Muscle of arm (tissue), 12 donors: ENCODE measurements around the gene NKAIN4. TPM values are rescaled to one million over a fixed set of nuclear protein-coding genes. Genes with fewer than 3 reads are reported as not detected.

ENCODE experiments used
- DNase-seq: peaks from one replicate; pipeline ENCODE4 v3.0.0-alpha.2; 2013
- polyA plus RNA-seq, 12 donors: library from polyadenylated mRNA; unstranded; fragments of 120-200 nt; gene quantifications; one replicate each; pipeline ENCODE4 v1.2.1, GENCODE V29; 2013; ENCODE audit not compliant: insufficient read length in 12 of 12

NKAIN4 gene
- polyA plus RNA-seq, 12 donors, result 15.3 to 34.7 (median 26.2) TPM; not detected in 1

DNA sequence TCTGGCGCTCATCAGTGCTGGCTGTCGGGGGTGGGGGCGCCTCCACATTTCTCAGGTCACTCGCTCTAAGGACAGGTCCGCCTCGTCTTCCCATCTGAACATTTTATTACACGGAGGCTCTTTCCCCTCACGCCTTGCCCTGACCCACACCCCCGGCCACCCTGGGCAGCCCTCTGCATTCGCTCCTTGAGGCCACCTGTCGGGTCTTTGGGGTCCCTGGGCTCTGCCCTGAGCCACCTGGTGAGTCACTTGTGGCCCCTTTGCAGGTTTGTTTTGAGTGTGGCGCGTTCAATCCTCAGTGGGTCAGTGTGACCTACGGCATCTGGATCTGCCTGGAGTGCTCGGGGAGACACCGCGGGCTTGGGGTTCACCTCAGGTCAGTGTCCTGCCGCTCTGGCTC, 21.6 kb upstream of the NKAIN4 start:
- no peak for DNase-seq

DNA sequence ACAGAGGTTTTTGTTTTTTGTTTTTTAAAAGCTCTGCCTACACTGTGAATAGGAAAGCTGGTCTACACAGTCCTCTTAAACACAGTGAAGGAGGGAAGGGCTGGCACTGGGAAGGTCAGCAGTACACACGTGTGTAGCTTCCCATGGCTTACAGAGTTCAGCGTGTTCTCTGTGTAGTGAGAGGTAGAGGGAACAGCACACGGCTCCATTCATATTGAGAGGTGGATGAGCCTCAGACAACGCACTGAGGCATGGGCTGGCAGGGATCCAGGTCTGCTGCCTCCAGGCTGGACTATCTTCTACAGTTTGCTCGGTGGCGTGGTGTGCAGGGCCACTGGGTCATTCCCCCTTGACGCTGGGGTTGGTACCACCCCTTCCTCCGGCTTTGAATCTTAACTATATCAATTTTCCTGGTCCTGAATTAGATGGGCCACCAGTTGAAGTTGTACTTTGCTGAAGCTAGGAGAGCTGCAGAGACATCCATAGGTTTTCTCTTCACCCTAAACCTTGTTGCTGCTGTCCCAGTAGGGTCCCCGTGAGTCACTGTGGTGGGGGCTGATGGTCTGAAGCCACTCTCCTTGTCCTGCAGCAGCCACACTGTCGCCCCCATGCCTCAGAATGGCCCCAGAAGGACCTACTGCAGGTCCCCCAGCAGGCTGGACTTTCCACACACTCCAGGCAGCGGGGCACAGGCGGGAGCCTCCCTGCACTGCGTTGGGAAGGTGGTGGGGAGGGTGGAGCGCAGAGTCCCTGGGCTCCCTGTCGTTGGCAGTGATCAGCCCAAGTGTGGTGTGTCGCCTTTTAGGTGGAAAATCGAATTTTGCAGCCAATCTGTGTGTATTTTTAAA, 20.3 kb upstream of the NKAIN4 start:
- DNase-seq, result no peak

DNA sequence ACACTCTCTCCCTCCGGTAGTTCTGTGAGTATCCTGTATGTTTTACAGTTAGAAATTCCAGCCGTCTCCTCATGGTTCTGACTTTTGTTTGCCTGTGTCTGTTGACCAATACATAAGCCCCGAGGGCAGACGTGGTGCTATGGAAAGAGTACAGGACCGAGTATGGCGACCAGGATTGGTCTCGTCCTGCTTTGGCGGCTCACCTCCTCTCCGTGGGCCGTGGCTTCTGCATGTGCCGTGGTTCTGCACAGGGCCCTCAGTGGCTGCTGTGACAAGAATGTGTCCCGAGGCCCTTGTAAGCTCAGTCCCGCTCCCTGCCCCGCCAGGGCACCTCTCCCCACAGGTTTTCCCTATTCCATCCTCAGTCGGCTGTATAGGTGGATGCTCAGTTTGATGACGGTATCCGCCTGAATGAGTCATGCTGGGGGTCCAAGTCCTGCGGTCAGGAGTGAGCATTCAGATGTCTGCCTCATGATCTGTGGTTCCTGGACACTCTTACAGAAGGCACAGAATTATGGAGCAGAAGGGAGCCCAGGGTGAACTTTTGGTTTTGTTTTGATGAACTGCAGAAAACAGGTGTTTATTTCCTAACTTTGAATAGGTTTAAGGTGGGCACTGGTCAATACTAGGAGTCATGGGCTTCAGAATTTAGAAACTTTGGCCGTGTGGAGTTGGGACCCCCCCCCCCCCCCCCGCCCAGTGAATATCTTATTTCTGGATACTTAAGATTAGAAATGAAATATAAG, 19.5 kb upstream of the NKAIN4 start:
- no peak for DNase-seq

DNA sequence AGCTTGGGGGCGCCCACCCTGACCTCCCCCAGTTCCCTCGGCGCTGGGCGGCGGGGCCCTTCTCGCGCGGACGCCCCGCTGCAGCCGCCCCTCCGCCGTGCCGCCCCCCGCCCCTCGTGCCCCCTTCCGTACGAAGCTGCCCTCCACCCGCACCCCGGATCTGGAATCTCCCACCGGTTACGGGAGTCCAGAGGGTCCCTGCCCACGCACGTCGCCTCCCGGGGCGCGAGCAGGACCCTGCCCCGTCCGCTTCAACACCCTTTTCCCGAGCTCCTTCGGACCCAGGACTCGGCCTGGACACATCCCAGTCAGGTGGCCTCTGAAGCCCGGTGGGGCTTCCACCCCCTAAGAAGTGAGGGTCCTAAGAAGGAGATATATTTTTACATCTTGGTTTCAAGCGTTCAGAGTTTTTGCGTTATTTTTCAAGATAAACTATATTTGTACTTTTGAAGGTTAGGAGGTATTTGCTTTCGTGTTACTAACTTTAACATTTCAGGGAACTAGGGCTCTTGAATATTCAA, 18.9 kb upstream of the NKAIN4 start:
- DNase-seq, result no peak

DNA sequence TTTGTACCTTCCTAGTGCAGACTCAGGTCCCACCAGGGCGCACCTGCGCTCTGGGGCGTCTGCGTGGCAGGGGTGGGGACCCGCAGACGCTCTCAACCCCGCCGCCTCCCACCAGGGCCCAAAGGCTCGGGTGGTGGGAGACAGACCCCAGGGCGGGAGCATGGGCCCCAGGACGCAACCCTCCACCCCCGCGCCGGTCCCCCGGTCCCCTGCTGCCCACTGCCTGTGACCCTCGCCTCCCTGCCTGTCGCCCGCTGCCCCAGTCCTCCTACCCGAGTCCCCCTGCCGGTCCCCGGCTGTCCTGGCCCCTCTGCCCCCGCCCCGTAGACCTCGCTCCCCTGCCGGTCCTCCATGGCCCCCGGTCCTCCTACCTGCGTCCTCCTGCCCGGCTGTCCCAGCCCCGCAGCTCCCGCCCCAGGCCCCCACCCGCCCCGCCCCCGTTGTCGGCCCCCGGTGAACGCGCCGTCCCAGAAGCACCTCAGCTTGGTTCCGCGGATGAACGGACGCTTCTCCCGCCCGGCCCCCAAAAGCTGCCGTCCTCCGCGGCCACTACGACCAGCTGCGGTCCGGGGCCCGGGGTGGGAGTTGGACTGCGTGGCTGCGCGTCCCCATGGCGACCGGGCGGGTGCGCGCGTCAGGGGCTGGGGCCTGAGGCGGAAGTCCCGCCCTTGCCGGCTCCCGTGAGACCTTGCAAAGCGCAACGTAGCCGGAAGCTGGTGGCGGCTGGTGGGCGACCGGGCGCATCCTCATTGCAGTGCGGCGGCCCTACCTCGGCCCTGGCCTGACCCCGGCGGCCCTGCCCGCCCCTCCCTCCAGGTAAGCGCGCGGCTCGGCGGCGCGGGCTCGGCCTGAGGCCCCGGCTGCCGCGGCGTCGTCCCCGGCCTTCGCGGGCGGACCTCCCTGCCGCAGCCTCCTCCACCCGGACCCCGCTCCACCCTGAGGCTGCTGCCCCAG, 18.1 kb upstream of the NKAIN4 start, which contains the start of gene ARFGAP1:
ARFGAP1 (plus strand) TSS at position 709 of the 954 bp plus-strand sequence. CDS start 2,768 bp downstream, outside the sequence.
- DNase-seq, result peak; percentile 95

DNA sequence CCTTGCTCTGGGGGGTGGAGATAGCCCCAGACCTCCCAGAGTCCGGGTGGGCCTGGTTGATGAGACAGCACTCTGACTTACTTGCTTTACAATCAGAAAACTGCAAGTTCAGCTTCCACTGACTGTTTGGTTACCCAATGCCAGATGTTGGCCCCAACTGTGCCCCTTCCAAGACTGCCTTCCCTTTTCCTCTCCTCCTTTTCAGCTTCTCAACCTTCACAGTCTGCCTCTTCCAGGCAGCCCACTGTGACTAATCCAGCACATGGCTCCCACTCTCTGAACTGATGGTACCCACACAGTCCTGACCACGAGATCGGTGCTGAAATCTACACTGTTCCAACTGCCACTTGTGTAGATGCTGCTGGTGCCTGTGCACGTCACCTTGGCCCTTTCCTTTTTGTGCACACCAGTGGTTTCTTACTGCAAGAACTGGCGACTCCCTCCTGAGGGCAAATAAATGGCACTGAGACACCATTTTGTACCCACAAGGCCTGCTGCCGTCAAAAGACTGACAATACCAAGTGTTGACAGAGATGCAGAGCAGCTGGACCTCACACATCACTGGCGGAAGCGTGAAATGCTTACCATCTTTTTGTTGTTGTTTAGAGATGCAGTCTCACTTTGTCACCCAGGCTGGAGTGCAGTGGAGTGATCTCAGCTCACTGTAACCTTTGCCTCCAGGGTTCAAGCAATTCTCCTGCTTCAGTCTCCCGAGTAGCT, 16.5 kb upstream of the NKAIN4 start:
- DNase-seq, result no peak

DNA sequence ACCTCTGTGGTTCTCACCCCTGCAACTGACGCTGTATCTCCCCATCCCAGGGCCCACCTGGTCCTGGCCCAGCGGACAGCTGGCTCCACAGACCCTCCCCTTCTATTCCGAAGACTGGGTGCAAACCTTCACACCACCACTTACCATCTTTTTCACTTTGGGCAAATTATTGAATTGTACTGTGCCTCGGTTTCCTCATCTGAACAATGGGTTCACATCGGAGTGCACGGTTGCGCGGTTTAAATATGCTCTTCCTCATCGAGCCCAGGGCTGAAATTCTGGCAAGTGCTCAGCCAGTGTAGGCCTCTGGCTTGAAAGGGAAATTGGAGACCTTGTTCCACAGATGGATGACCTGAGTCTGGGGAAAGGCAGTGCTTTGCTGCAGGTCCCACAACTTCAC, 15.5 kb upstream of the NKAIN4 start:
- no peak for DNase-seq

DNA sequence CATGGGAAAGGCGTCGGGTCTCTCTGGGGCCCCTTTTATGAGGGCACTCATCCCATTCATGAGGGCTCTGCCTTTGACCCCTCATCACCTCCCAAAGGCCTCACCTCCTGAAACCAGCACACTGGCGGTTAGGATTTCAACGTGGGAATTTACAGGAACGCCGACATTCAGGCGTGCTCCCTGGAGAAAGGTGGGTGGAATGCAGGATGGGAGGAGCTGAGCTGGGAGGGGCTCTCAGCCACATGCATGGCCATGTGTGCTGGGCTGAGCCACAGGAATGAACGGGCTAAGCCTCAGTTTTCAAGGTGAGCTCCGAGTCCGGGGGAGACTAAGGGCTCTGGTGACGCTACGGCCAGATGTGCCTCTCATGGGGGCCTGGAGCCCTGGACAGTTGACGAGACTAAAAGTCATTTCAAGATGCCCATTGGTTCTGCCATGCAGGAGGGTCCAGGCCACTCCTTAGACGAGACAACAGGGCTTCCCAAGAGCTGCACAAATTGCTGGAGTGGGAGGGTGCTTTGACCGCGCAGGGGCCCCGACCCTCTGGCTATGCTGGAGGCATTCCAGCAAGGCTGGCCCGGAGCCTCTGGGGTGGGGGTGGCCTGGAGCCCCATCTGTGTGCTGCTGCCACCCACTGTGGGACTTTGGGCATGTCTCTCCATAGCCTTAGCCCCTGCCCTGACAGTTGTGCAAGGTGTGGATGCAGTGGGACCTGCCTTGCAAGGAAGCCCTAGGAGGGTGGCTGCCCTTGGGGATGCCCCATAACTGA, 14.6 kb upstream of the NKAIN4 start:
- no peak for DNase-seq

DNA sequence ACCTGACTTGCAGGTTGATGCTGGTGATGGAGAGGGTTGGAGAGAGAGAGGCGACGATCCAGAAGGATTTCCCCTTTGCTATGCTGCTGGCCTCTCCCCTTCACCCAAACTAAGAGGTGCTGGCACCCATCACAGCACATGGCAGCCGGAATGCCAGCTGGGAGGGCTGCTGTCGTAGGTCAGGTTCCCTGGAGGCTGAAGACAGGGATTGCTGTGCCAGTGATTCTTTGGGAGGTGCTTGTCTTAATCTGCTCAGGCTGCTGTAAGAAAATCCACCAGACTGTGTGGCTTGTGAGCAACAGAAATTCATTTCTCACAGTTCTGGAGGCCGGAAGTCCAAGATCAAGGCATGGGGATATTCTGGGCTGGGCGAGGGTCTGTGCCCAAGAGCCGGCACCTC, 14.0 kb upstream of the NKAIN4 start:
- DNase-seq, result no peak

DNA sequence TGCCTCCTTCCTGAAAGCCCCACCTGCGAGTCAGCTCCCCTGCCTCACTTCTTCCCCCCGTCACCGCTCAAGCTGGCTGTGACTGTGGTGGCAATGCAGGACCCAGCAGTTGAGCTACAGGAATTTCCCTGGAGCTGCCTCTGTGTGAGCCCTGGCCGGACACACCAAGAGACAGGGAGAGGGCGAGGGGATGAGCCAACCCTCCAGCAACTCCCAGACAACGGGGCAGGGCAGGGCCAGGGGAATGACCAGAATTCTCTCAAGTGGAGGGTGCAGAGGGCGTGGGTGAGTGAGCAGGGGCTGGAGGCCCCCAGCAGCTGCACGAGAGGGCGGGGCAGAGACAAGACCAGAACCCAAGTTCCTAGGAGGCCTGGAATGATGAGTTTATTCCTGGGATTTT, 13.4 kb upstream of the NKAIN4 start:
- DNase-seq, result no peak

DNA sequence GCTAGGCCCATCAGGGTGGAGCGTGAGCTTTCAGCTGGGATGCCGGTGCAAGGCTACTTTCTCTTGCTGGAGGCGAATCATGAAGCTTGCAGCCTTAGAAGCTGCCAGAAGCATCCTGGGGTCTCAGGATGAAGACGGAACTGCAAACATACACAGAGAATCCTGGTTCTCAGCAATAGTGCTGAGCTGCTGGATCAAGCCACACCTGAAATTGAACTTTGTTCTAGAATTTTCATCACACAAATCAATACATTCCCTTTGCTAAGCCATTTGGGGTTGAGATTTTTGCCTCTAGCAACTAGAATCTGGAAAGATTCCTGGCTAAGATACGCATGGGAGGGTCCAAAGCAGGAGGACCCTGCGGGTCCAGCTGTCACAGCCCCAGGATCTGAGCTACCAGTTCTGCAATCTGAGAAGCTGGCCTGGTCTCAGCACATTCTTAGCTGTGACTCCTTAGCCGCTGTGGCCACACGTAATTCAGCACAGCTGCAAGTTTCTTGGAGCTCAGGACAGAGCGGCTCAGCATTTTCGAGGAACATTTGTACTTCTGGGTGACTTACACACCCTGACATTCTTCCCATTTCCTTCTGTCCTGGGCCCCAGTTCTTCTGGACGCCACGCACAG, 11.7 kb upstream of the NKAIN4 start:
- DNase-seq, result peak; percentile 75

DNA sequence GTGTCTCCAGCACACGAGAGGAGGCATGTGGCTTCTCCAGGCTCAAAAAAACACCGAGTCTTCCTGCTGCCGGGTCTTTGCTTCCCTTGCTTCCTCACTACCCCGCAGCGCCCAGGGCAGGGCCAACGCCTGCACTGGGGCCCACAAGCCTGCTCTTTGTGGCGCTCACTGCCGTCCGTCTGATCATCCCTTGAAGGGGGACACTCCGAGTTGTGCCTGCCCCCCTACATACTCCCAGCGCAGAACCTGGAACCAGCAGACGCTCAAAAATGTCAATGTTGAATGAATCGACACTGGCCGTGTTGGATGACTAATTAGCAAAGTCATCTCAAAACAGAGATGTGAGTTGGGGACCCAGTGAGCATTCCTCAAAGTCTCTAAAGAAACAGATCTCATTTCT, 10.3 kb upstream of the NKAIN4 start:
- DNase-seq, result no peak

DNA sequence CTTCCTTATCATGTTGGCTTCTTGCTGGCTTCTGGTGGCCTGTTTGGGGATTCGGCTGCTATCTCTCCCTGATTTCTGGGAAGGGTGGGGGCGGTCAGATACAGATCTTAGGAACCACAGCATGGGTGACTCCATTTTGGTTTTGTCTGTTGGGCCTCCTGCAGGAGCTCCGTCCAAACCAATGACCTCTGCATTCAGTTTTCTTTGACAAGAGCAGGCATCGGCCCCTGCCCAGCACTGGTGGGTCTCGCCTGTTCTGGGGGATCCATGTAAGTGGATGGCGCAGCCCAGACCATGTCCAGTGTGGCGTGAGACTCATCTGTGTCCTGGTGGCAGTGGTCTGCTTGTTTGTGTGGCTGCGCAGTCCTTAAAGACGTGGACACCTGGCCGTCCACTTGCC, 9.7 kb upstream of the NKAIN4 start:
- no peak for DNase-seq

DNA sequence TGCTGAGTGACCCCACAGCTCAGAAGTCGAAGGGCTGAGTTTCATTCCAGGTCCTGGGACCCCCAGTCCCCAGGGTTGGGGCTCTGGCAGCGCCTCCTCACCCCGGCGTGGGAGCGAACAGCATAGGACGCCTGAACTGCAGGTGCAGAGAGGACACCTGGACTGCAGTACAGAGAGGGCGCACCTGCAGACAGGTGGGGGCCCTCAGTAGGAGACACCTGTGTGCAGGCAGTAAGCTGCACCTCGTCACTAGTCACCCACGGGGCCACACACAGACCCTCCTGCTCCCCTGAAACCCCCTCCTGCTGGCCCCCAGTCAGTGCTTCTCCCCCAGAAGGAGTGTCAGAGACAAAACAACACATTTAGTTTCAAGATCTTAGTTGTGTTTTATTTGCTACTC, 8.6 kb upstream of the NKAIN4 start:
- DNase-seq, result no peak

DNA sequence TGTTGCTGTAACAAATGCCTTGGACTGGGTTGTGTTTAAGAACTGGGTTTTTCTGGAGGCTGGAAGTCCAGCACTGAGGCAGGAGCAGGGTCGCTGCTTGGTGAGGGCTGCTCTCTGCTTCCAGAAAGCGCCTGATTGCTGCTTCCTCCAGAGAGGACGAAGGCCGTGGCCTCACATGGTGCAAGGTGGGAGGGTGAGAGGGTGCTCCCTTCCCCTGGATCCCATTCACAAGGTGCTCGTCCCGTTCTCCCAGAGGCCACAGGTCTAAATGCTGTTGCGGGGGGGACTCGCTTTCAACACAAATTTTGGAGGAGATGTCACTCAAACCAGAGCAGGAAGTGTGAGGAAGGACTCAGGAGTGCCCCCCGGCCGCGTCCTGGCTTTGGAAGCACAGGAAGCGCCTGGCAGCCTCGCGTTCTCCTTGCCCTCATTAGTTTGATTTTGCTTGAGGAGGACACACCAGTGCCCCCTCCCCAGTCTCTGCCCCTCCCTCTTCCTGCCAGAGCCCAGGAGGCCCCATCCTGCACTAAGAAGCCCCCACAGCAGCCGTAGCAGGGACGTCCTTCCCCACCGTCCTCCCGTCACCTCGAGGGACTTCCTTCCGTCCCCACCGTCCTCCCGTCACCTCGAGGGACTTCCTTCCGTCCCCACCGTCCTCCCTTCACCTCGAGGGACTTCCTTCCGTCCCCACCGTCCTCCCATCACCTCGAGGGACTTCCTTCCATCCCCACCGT, 7.7 kb upstream of the NKAIN4 start:
- no peak for DNase-seq

DNA sequence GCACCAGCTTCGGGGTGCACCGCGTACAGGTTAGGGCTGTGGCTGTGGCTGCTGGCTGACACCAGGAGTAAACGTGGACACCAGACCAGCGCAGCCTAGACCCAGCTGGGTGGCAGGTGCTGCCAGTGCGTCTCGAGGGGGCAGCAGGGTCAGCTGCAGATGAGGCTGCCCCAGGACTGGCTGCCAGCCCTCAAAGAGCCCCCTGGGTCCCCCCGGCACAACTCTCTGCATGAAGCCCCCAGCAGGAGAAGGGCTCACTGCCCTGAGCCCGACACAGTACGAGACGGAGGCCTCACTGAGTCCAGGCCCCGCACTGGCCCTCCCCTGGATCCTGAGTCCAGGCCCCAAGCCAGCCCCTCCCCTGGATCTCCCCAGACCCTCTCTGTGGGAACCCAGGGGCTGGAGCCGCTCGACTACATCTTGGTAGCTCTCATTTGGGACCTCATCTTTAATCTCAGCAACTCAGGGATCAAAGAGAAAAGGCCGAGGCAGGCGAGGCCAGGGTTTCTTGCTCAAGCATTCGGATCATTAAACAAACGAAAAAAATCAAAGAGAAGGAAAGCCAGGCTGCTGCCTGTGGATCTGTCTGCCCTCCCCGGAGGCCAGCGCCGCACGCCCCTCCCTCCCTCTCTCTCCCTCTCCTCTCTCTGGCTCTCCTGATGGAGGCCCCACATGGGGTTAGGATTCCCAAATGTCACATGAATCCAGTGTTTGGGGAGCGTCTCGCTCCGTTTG, 7.0 kb upstream of the NKAIN4 start:
- DNase-seq, result no peak

DNA sequence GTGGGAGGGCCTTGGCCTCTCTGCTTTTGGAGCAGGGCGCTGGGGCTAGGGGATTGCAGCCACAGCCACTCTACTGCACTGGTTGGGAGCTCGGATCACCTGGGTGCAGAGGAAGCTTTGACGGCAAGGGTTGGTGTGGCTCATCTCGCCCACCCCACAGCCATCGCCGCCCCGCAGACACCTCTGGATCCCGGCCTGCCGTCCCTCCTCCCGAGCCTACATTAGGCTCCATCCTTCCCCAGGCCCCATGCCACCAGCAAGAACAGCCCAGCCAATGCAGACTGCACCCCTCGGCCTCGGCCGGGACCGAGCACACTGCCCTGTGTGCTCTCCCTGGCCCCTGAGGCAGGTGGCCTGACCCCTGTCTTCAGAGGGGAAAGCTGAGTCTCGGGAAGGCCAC, 6.3 kb upstream of the NKAIN4 start:
- DNase-seq, result no peak

DNA sequence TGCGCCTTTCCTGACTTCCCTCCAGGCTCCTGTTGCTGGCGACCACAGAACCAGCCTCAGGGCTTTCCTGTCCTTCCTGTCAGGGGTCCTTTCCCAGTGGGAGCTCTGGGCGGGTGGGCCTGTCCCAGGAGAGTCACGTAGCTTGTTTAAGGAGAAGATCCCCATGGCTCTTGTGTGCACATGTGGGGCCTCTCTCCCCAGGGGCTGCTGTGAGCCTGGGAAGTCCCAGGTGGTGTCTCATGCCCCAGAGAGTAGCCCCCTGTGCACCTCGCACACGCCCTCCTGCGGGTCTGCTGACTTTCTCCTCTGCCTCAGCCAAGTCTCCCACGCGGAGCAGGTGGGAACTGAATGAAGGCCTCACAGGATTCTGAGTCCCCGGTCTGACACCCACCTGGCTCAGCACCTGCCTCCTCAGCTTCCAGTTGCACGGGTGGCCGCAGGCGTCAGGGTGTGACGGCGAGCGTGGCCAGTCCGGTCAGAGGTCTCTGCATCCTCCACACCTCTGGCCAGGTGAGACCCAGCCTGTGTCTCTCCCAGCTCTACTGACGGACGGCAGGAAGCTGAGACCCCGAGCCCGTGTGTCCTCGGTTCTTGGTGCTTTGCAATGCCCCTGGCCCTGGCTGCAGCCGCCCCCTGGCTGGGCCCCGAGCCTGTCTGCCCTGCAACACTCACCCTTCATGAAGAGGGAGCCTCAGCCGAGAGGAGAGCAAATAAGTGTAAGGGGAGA, 5.6 kb upstream of the NKAIN4 start:
- no peak for DNase-seq
